Stimulated activated CD8-positive, alpha-beta memory T cell treated with anti-CD3 and anti-CD28 coated beads, Interleukin-7, amount 100 ng/mL, for 4 hours (primary cell): Measurements from ENCODE around the gene CYSRT1.

ENCODE experiments used
- DNase-seq, 2 donors: peaks; one replicate each; pipeline ENCODE4 v3.0.0-alpha.2; 2020; ENCODE audit warnings: low read depth in 2 of 2

Gene CYSRT1

DNA sequence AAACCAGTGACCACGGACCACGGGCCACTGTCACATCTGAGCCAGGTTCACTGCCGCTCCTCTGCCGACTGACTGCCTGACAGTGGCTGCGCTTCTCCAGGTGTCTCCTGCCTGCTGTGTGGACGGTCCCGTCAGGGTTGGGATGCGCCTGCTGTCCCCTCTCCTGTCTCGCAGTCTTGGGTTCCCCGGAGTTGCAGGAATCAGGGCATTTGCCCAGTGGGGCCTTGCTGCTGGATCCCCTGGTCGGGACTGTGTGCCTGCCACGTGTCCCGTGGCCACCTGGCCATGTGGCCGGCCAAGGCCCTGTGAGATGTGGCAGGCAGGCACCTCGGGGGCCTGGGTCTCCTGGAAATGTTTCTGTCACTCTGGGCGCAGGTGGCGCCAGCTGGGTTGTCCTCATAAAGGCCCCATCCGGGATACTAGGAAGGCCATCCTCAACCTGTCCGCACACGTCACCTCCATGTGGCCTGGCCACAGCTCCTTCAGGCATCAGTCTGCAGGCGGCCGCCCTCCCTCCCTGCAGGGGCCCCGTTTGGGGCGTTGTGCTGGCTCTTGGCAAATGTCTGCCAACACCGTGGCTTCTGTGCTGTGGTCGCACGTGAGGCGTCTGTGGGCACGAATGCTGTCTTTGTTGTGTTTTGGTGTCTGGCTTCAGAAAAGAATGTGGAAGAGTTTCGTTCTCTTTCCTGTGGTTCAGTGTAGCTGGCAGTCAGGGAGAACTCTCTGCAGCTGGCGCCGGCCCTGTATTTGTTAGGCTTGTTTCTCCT is 46.1 kb downstream of the CYSRT1 start:
- DNase-seq: no peak

DNA sequence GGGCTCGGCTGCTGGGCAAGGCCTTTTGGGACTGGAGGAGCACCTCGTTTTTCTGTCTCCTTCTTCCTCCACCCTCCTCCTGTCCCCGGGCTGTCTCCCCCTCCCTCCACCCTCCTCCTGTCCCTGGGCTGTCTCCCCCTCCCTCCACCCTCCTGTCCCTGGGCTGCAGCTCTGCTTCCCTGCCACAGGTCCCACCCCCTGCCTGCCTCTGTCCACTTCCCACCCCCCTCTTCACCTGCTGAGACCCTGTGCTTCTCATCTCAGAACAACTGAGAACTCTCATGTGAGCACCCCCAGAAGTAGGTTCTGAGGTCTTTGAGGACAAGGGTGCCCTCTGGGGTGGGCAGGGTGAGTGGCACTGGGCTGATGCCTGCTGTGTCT is 46.7 kb downstream of the CYSRT1 start:
- no peak for DNase-seq

DNA sequence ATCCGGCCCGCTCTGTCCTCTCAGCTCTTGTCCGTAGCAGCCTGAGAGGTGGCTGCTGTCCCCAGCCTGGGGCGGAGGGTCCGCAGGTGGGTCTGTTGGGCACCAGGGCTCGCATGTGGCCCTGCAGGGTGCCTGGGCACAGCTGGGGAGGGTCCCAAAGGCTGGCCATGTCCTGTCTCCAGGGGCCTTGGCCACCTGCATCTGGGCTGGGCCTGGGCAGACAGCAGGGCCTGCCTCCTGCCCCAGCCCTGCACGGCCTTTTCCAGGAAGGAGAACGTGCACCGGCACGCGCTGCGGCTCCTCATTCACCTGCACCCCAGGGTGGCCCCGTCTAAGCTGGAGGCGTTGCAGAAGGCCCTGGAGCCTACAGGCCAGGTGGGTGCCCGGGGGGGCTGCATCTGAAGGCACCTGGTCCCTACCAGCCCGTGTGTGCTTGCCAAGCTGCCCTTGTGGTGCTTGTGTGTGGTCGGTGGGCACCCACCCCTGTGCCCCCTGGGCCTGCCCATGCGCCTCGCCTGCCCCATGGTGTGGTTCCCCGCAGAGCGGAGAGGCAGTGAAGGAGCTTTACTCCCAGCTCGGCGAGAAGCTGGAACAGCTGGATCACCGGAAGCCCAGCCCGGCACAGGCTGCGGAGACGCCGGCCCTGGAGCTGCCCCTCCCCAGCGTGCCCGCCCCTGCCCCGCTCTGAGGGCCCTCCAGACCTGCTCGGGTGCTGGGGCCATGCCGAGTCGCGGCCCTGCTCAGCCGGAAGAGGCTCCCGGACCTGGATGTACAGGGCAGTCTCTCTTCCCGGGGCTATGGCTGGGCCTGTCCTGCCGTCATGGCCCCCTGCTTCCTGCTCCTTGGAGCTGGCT is 47.5 kb downstream of the CYSRT1 start:
- no peak for DNase-seq

DNA sequence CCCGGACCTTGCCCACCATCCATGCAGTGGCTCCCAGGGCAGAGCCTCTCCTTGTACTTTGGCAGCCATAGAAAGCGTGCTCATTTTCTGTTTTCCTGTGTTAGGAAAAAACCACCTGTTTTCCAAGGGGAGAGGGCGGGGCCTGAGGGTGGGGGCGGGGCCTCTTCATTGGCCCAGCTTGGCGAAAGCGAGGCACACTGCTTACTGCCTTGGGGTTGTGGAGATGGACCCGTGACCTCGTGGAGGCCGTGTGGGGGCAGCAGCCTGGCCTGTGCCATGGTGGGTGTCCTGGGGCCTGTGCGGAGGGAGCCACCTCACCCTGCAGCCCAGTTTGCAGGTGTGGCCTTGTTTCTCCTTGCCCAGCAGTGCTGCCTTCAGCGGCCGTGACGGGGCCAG is 48.1 kb downstream of the CYSRT1 start:
- DNase-seq: no peak

GRCh38 chr9:137273611-137274320 is 48.8 kb downstream of the CYSRT1 start:
- no peak for DNase-seq

DNA sequence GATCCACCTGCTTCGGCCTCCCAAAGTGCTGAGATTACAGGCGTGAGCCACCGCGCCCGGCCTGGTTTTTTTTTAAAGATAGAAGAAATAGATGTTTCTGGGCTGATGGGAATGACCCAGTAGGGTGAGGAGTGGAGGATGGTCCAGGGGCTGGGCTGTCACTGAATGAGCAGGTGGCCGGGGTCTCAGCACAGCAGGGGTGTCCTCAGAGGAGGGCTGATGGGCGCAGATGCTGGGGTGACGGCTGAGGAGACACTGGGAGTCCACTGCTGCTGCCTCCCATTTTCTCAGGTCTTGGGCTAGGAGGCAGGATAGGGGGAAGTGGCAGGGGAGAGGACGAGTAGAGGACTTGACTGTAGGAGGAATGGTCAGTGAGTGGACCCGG is 50.2 kb downstream of the CYSRT1 start:
- no peak for DNase-seq
